Measurements from ENCODE around the gene KRTAP5-10. TPM values are rescaled to one million over a fixed set of nuclear protein-coding genes. Genes with fewer than 3 reads are reported as not detected.

Gene KRTAP5-10
- total and polyA plus RNA-seq, 3 donors from 2014 or later = 0.28 TPM; not detected in 2

DNA sequence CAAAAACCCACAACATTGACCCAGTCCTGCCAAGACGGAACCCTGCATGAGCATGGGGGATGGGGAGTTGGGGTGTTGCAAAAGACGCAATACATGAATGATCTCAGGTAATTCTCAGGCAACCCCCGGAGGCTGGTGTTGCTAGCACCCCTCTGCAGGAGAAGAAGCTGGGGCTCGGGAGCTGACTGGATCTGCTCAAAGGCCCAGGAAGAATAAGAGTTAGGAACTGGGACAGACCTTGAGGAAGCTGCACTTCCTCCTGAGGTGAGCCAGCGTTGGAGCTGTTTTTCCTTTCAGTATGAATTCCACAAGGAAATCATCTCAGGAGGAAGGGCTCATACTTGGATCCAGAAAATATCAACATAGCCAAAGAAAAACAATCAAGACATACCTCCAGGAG, 17.2 kb upstream of the KRTAP5-10 start, which contains the start of gene KRTAP5-9:
KRTAP5-9 (plus strand) TSS at position 301 of the 400 bp plus-strand sequence. CDS start 238 bp downstream, outside the sequence.
- no peaks in the 10 kb centered on the region for H3K27me3 ChIP-seq
- no peak within 1 kb of the TSS for H3K4me3 ChIP-seq
- TF ChIP-seq, protein P1, sequence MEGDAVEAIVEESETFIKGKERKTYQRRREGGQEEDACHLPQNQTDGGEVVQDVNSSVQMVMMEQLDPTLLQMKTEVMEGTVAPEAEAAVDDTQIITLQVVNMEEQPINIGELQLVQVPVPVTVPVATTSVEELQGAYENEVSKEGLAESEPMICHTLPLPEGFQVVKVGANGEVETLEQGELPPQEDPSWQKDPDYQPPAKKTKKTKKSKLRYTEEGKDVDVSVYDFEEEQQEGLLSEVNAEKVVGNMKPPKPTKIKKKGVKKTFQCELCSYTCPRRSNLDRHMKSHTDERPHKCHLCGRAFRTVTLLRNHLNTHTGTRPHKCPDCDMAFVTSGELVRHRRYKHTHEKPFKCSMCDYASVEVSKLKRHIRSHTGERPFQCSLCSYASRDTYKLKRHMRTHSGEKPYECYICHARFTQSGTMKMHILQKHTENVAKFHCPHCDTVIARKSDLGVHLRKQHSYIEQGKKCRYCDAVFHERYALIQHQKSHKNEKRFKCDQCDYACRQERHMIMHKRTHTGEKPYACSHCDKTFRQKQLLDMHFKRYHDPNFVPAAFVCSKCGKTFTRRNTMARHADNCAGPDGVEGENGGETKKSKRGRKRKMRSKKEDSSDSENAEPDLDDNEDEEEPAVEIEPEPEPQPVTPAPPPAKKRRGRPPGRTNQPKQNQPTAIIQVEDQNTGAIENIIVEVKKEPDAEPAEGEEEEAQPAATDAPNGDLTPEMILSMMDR (IDR thresholded peaks at IDR 0.05) = no peak
- TF ChIP-seq POLR2A (IDR thresholded peaks at IDR 0.05) = no peak
- intact Hi-C loops (cut with DNase I; ENCODE audit: low total_unique reads) = no loop called here
- no peak within 1 kb of the TSS for H3K27ac ChIP-seq
- no peak for DNase-seq
- whole genome bisulfite sequencing, 2 donors = 72 to 83% methylated on average over 5 of the region's 5 CpGs
- H3K9me3 ChIP-seq = no peaks in the 10 kb centered on the region
- no peaks in the 10 kb centered on the region for H3K4me1 ChIP-seq
- H3K36me3 ChIP-seq (ENCODE audit: low read depth, missing control alignments) = no peaks in the 10 kb centered on the region

DNA sequence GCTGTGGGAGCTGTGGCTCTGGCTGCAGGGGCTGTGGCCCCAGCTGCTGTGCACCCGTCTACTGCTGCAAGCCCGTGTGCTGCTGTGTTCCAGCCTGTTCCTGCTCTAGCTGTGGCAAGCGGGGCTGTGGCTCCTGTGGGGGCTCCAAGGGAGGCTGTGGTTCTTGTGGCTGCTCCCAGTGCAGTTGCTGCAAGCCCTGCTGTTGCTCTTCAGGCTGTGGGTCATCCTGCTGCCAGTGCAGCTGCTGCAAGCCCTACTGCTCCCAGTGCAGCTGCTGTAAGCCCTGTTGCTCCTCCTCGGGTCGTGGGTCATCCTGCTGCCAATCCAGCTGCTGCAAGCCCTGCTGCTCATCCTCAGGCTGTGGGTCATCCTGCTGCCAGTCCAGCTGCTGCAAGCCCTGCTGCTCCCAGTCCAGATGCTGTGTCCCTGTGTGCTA, 16.6 kb upstream of the KRTAP5-10 start:
- TF ChIP-seq, protein P1 (IDR thresholded peaks at IDR 0.05) = no peak
- no peak for TF ChIP-seq POLR2A (IDR thresholded peaks at IDR 0.05)
- H3K36me3 ChIP-seq (ENCODE audit: low read depth, missing control alignments) = no peaks in the 10 kb centered on the region
- intact Hi-C loops (cut with DNase I; ENCODE audit: low total_unique reads) = no loop called here
- no peaks in the 10 kb centered on the region for H3K9me3 ChIP-seq
- WGBS, 2 donors = 54 to 56% methylated on average over 4 to 5 of the region's 5 CpGs
- no peak overlapping the region for H3K4me3 ChIP-seq
- DNase-seq = no peak
- H3K27ac ChIP-seq = no peak overlapping the region
- no peaks in the 10 kb centered on the region for H3K4me1 ChIP-seq
- no peaks in the 10 kb centered on the region for H3K27me3 ChIP-seq

DNA sequence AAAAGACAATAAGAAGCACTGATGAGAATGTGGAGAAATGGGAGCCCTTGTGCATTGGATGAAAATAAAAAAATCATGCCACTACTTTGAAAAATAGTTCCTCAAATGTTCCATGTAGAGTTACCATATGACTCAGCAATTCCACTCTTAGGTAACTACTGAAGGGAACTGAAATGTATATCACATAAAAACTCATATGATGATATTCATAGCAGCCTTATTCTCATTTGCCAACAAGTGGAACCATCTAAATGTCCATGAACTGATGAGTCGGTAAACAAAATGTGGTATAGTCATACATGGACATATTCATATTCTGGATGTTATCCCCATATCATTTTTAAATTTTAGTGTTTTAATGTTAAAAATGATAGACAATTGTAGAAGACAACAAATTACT, 13.7 kb upstream of the KRTAP5-10 start:
- no peak for DNase-seq
- H3K27ac ChIP-seq = no peak overlapping the region
- no peaks in the 10 kb centered on the region for H3K27me3 ChIP-seq
- TF ChIP-seq, protein P1 (IDR thresholded peaks at IDR 0.05) = no peak
- no peak for TF ChIP-seq POLR2A (IDR thresholded peaks at IDR 0.05)
- no peaks in the 10 kb centered on the region for H3K36me3 ChIP-seq (ENCODE audit: low read depth, missing control alignments)
- H3K9me3 ChIP-seq = no peaks in the 10 kb centered on the region
- no peaks in the 10 kb centered on the region for H3K4me1 ChIP-seq
- WGBS, 2 donors = 100% methylated on average over 1 of the region's 1 CpG
- intact Hi-C loops (cut with DNase I; ENCODE audit: low total_unique reads) = no loop called here
- no peak overlapping the region for H3K4me3 ChIP-seq

DNA sequence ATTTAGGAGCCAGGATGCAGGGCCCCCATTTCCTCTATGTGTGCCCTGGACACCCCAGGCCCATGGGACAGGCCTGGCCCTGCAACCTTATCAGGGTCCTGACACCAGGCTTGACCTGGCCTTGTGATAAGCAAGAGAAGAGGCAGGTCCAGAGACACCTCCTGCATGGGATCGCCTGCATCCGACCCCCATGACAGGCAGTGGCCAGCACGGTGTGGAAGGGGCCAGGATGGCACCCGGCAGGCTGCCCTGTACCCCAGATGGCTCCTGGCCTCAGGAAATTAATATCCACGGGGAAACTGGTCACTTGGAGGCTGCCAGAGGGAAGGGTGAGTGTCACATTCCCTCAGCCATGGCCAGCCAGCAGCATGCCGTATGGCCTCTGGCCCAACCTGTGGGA, 10.4 kb upstream of the KRTAP5-10 start:
- Histone ChIP-seq H3K4me1 (no peaks in the 10 kb centered on the region), H3K36me3 (ENCODE audit: low read depth, missing control alignments) (no peaks in the 10 kb centered on the region), H3K27ac (no peak overlapping the region), H3K4me3 (no peak overlapping the region), H3K27me3 (no peaks in the 10 kb centered on the region), H3K9me3 (no peaks in the 10 kb centered on the region)
- intact Hi-C loops (cut with DNase I; ENCODE audit: low total_unique reads) = no loop called here
- no peak for DNase-seq
- TF ChIP-seq, protein P1 (IDR thresholded peaks at IDR 0.05) = no peak
- no peak for TF ChIP-seq POLR2A (IDR thresholded peaks at IDR 0.05)
- WGBS, 2 donors = 50% methylated on average over 2 of the region's 6 CpGs; no CpG with 5 or more reads in 1 of the 2 donors

- TF ChIP-seq POLR2A (IDR thresholded peaks at IDR 0.05) = no peak
- TF ChIP-seq, protein P1 (IDR thresholded peaks at IDR 0.05) = no peak
- Histone ChIP-seq H3K27me3 (no peaks in the 10 kb centered on the region), H3K4me3 (no peak overlapping the region), H3K27ac (no peak overlapping the region), H3K9me3 (no peaks in the 10 kb centered on the region), H3K4me1 (no peaks in the 10 kb centered on the region), H3K36me3 (ENCODE audit: low read depth, missing control alignments) (no peaks in the 10 kb centered on the region)
- WGBS, 2 donors = 95 to 98% methylated on average over 4 to 11 of the region's 11 CpGs
- no peak for DNase-seq
- intact Hi-C loops (cut with DNase I; ENCODE audit: low total_unique reads) = no loop called here
Observed at GRCh38 chr11:71555508-71555907, 9.9 kb upstream of the KRTAP5-10 start.

Measured in testis (tissue), 3 donors.